Psoas muscle (tissue), 8 donors: ENCODE results near the gene RUBCN. TPM values are rescaled to one million over a fixed set of nuclear protein-coding genes. Genes with fewer than 3 reads are reported as not detected.
"Not testable (repeated sequence)": the region's sequence is repeated elsewhere in the genome, so short reads cannot be mapped to it uniquely, and the experiment has no call there.

Experiments
- ATAC-seq, 4 donors: fragments of 200-7000 bp; cut with Tn5 transposase; one replicate each; pipeline ENCODE4 v1.9.1; 2020; ENCODE audit warnings: moderate library complexity in 3 of 4, mild to moderate bottlenecking in 2 of 4
- DNase-seq, 2 donors: peaks; one replicate each; pipeline ENCODE4 v3.0.0-alpha.2; 2020
- H3K27ac ChIP-seq: fragments of 200-600 bp; one replicate; pipeline ENCODE4 v1.8.0; 2022
- H3K27me3 ChIP-seq, 3 donors: fragments of 200-600 bp in 1 of 3; one replicate each; pipeline versions ENCODE4 v1.6.1 to v1.8.0; 2013 to 2022; ENCODE audit warnings: low read length in 2 of 3, mild to moderate bottlenecking in 2 of 3, moderate library complexity in 1 of 3; ENCODE audit not compliant: insufficient read depth in 3 of 3
- H3K36me3 ChIP-seq, 2 donors: fragments of 200-600 bp in 1 of 2; one replicate each; pipeline versions ENCODE4 v1.6.1 to v1.8.0; 2013 to 2022; ENCODE audit warnings: low read depth in 1 of 2, mild to moderate bottlenecking in 1 of 2, moderate library complexity in 1 of 2; ENCODE audit not compliant: insufficient read depth in 1 of 2
- H3K4me1 ChIP-seq: fragments of 200-600 bp; one replicate; pipeline ENCODE4 v1.8.0; 2022
- H3K4me3 ChIP-seq: fragments of 200-600 bp; one replicate; pipeline ENCODE4 v1.8.0; 2022; ENCODE audit warnings: mild to moderate bottlenecking
- H3K9me3 ChIP-seq: fragments of 200-600 bp; one replicate; pipeline ENCODE4 v1.8.0; 2022
- CTCF ChIP-seq: fragments of 200-600 bp; IDR thresholded peaks from one replicate; pipeline ENCODE4 v1.8.0; 2022; ENCODE audit warnings: antibody characterized with exemption
- WGBS, 3 donors: extraction: QIAGEN DNeasy Blood & Tissue Kit; methylation state at CpG; one replicate each; pipeline versions ENCODE4 v1.1.6 to v1.1.7; 2013; 5-methylcytosine and 5-hydroxymethylcytosine counted together
- intact Hi-C, 2 donors: fragments of 100-400 bp; cut with DNase I; formaldehyde crosslinking; loops; one replicate each; pipeline versions ENCODE4 v1.11.0 to v1.14.2; 2022
- polyA plus RNA-seq, 3 donors: library from polyadenylated mRNA; stranded (reverse); fragments of 200-250 nt; gene quantifications; one replicate each; pipeline ENCODE4 v1.2.3, GENCODE V29; 2013
- total RNA-seq, 4 donors: library from RNA; stranded (reverse); fragmentation: NEBNext Ultra II Directional in 2 of 4; extraction: Animal tissue kit (Norgen Biotek cat#: 25700) in 2 of 4; gene quantifications; one replicate each; pipeline versions ENCODE4 v1.2.1 to v1.2.4, GENCODE V29; 2021 to 2023
- donor health status: healthy with polysubstance abuse.
- donor health status: DM: no; HTN: no; CAD: no; lungs with moderate emphysema.
- donor health status: Bipolar disorder and iron deficiency.
- donor health status: healthy.
- donor health status: DM: yes; HTN: yes; CAD: no.
- donor health status: DM: no; HTN: no; CAD: no.
- donor health status: DM: no; HTN: no; CAD: no.
- donor health status: DM: yes; HTN: yes; CAD: no.

The RUBCN gene
- total and polyA plus RNA-seq, 7 donors = 5.0 to 29.1 (median 21.9) TPM

DNA sequence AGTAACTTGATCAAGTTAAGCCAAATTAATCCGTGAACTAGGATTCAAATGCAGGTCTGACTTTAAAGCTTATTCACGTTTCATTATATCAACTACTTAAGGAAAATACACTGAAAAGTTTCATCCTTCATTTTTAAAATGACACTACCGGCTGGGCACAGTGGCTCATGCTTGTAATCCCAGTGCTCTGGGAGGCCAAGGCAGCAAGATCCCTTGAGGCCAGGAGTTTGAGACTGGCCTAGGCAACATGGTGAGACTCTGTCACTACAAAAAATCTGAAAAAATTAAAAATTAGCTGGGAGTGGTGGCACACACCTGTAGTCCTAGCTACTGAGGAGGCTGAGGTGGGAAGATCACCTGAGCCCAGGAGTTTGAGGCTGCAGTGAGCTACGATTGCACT lies 3.7 kb downstream of the RUBCN start:
- H3K9me3 ChIP-seq = no peaks in the 10 kb centered on the region
- intact Hi-C loops = no loop called here
- no peak for TF ChIP-seq CTCF
- WGBS, 3 donors = 89 to 95% (median 92%) methylated on average over 4 of the region's 4 CpGs
- DNase-seq (no peak), ATAC-seq (no peak)
- no peaks in the 10 kb centered on the region for H3K27me3 ChIP-seq
- no peak overlapping the region for H3K27ac ChIP-seq
- H3K4me1 ChIP-seq = peaks cover 18% of the 10 kb centered on the region
- peaks cover 0 to 8% of the 10 kb centered on the region in 2 donors for H3K36me3 ChIP-seq
- no peak overlapping the region for H3K4me3 ChIP-seq

- H3K4me1 ChIP-seq = peaks cover 11% of the 10 kb centered on the region
- H3K36me3 ChIP-seq, intact Hi-C loops, DNase-seq, H3K27me3 ChIP-seq, H3K27ac ChIP-seq, H3K4me3 ChIP-seq, ATAC-seq, H3K9me3 ChIP-seq: not testable (repeated sequence)
- 94 to 97% (median 95%) methylated on average over 21 to 25 of the region's 27 CpGs for WGBS, 3 donors
These were observed 5.2 kb downstream of the RUBCN start for GRCh38 chr3:197731483-197731882.

GRCh38 chr3:197730770-197731169 lies 5.9 kb downstream of the RUBCN start:
- H3K36me3 ChIP-seq, H3K4me1 ChIP-seq, ATAC-seq, H3K27ac ChIP-seq, H3K27me3 ChIP-seq, DNase-seq, H3K4me3 ChIP-seq, intact Hi-C loops, H3K9me3 ChIP-seq: not testable (repeated sequence)
- 95 to 97% (median 96%) methylated on average over 2 of the region's 5 CpGs for WGBS, 3 donors

- no peak for ATAC-seq
- H3K27ac ChIP-seq = no peak overlapping the region
These were observed 6.5 kb downstream of the RUBCN start for GRCh38 chr3:197730200-197730599.

DNA sequence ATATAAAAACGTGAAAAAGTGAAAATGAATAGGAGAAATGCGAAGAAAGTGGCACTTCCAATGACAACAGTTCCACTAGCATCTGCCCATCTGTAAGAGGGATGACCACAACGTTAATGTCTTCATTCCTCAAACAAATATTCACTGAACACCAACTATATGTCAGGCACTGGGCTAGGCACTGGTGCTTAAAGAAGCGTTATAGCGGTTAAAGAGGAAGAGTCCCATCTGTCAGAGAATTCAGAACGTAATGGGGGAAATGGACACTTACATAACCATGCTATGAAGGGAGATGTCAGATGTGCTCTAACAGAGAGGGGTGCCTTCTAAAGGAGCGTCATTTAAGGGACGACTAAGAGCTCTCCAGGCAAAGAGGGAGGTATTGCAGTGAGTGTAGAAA lies 8.2 kb downstream of the RUBCN start:
- DNase-seq (no peak), ATAC-seq (no peak)
- no peak for TF ChIP-seq CTCF
- Histone ChIP-seq H3K4me1 (no peaks in the 10 kb centered on the region), H3K27me3 (no peaks in the 10 kb centered on the region), H3K27ac (no peak overlapping the region), H3K4me3 (no peak overlapping the region), H3K36me3 (peaks cover 0 to 8% of the 10 kb centered on the region in 2 donors), H3K9me3 (no peaks in the 10 kb centered on the region)
- WGBS, 3 donors = 85 to 89% (median 86%) methylated on average over 8 of the region's 8 CpGs
- intact Hi-C loops = no loop called here

More at GRCh38 chr3:197730200-197730599, 6.5 kb downstream of the RUBCN start:
- TF ChIP-seq CTCF = no peak
- no peaks in the 10 kb centered on the region for H3K9me3 ChIP-seq
- H3K36me3 ChIP-seq = peaks cover 0 to 8% of the 10 kb centered on the region in 2 donors
- intact Hi-C loops = no loop called here
- H3K27me3 ChIP-seq = no peaks in the 10 kb centered on the region
- 75 to 81% (median 78%) methylated on average over 2 of the region's 2 CpGs for WGBS, 3 donors
- peaks cover 5% of the 10 kb centered on the region for H3K4me1 ChIP-seq
- no peak overlapping the region for H3K4me3 ChIP-seq
- DNase-seq = no peak

GRCh38 chr3:197727878-197728277 lies 8.8 kb downstream of the RUBCN start:
- H3K9me3 ChIP-seq, intact Hi-C loops, H3K4me1 ChIP-seq, H3K4me3 ChIP-seq, ATAC-seq, H3K36me3 ChIP-seq, H3K27me3 ChIP-seq, DNase-seq, H3K27ac ChIP-seq: not testable (repeated sequence)
- WGBS, 3 donors = 92 to 97% (median 92%) methylated on average over 3 of the region's 3 CpGs
